ENCODE results near the gene NPAS3.

Gene NPAS3

GRCh38 chr14:33590891-33591630 is 652.4 kb downstream of the NPAS3 start:
- Histone ChIP-seq H3K4me1 (ENCODE audit: low read depth, poor library complexity, severe bottlenecking) (no peaks in the 10 kb centered on the region), H3K79me2 (ENCODE audit: insufficient read depth, low read depth) (no peaks in the 10 kb centered on the region), H3K27me3 (ENCODE audit: insufficient read depth, low read depth) (no peaks in the 10 kb centered on the region), H2AFZ (ENCODE audit: low read depth) (no peak overlapping the region), H3K9ac (no peak overlapping the region), H3K36me3 (ENCODE audit: insufficient read depth) (no peaks in the 10 kb centered on the region), H4K20me1 (ENCODE audit: insufficient read depth) (no peaks in the 10 kb centered on the region), H3K4me2 (no peak overlapping the region), H3K27ac (no peak overlapping the region), H3K4me3 (IDR thresholded peaks at IDR 0.05; ENCODE audit: insufficient read depth, low read depth, low read length) (no peak overlapping the region)
- TF ChIP-seq, protein P1, sequence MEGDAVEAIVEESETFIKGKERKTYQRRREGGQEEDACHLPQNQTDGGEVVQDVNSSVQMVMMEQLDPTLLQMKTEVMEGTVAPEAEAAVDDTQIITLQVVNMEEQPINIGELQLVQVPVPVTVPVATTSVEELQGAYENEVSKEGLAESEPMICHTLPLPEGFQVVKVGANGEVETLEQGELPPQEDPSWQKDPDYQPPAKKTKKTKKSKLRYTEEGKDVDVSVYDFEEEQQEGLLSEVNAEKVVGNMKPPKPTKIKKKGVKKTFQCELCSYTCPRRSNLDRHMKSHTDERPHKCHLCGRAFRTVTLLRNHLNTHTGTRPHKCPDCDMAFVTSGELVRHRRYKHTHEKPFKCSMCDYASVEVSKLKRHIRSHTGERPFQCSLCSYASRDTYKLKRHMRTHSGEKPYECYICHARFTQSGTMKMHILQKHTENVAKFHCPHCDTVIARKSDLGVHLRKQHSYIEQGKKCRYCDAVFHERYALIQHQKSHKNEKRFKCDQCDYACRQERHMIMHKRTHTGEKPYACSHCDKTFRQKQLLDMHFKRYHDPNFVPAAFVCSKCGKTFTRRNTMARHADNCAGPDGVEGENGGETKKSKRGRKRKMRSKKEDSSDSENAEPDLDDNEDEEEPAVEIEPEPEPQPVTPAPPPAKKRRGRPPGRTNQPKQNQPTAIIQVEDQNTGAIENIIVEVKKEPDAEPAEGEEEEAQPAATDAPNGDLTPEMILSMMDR (conservative IDR thresholded peaks at IDR 0.05; ENCODE audit: low read depth, low read length) = no peak

DNA sequence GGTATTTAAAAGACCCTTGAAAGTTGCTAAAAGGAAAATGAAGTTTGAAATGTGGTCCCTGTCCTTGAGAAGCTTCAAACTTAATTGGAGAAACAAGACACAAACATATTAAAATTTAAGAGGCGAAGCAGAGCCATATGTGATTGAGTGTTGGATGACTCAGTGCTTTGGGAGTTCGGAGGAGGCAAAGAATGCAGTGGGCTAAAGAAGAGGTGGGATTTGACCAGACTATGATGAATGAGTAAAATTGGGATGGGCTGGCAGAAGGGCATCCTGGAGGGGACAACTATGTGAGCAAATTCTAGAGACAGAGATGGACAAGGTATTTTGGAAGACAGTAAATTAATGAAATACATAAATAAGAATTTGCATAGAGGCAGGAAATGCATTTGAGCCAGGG is 653.6 kb downstream of the NPAS3 start:
- no peaks in the 10 kb centered on the region for H3K4me1 ChIP-seq (ENCODE audit: low read depth, poor library complexity, severe bottlenecking)
- no peaks in the 10 kb centered on the region for H3K79me2 ChIP-seq (ENCODE audit: insufficient read depth, low read depth)
- no peak overlapping the region for H3K9ac ChIP-seq
- TF ChIP-seq, protein P1 (conservative IDR thresholded peaks at IDR 0.05; ENCODE audit: low read depth, low read length) = no peak
- H3K4me3 ChIP-seq (IDR thresholded peaks at IDR 0.05; ENCODE audit: insufficient read depth, low read depth, low read length) = no peak overlapping the region
- no peaks in the 10 kb centered on the region for H3K36me3 ChIP-seq (ENCODE audit: insufficient read depth)
- H3K4me2 ChIP-seq = no peak overlapping the region
- no peaks in the 10 kb centered on the region for H4K20me1 ChIP-seq (ENCODE audit: insufficient read depth)
- H3K27ac ChIP-seq = no peak overlapping the region
- H2AFZ ChIP-seq (ENCODE audit: low read depth) = no peak overlapping the region
- no peaks in the 10 kb centered on the region for H3K27me3 ChIP-seq (ENCODE audit: insufficient read depth, low read depth)

GRCh38 chr14:33596211-33597080 is 657.8 kb downstream of the NPAS3 start:
- no peak overlapping the region for H3K4me2 ChIP-seq
- H3K36me3 ChIP-seq (ENCODE audit: insufficient read depth) = no peaks in the 10 kb centered on the region
- no peaks in the 10 kb centered on the region for H3K27me3 ChIP-seq (ENCODE audit: insufficient read depth, low read depth)
- H3K9ac ChIP-seq = no peak overlapping the region
- H4K20me1 ChIP-seq (ENCODE audit: insufficient read depth) = no peaks in the 10 kb centered on the region
- TF ChIP-seq, protein P1 (conservative IDR thresholded peaks at IDR 0.05; ENCODE audit: low read depth, low read length) = no peak
- H3K27ac ChIP-seq = no peak overlapping the region
- no peak overlapping the region for H2AFZ ChIP-seq (ENCODE audit: low read depth)
- no peaks in the 10 kb centered on the region for H3K79me2 ChIP-seq (ENCODE audit: insufficient read depth, low read depth)
- H3K4me3 ChIP-seq (IDR thresholded peaks at IDR 0.05; ENCODE audit: insufficient read depth, low read depth, low read length) = no peak overlapping the region
- no peaks in the 10 kb centered on the region for H3K4me1 ChIP-seq (ENCODE audit: low read depth, poor library complexity, severe bottlenecking)

DNA sequence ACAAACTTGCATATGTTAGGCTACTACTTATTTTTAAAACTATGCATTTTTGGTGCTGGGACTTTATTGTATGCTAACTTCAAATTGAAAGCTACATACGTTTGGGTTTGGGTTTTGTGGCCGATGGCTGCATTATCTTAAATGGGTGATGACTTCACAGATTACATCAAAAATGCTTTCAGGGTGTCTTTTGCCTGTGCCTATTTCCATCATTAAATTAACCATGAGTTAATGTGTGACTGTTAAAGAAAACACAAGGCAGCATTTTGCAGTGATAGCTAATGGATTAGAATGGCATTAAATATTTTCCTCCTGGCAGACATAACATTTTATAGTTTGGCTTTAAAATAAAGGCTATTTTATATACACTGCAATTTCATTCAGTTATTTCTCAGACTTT is 659.9 kb downstream of the NPAS3 start:
- no peaks in the 10 kb centered on the region for H3K27me3 ChIP-seq (ENCODE audit: insufficient read depth, low read depth)
- no peaks in the 10 kb centered on the region for H4K20me1 ChIP-seq (ENCODE audit: insufficient read depth)
- H3K79me2 ChIP-seq (ENCODE audit: insufficient read depth, low read depth) = no peaks in the 10 kb centered on the region
- no peak overlapping the region for H2AFZ ChIP-seq (ENCODE audit: low read depth)
- no peak overlapping the region for H3K27ac ChIP-seq
- no peaks in the 10 kb centered on the region for H3K36me3 ChIP-seq (ENCODE audit: insufficient read depth)
- H3K4me2 ChIP-seq = no peak overlapping the region
- no peaks in the 10 kb centered on the region for H3K4me1 ChIP-seq (ENCODE audit: low read depth, poor library complexity, severe bottlenecking)
- H3K4me3 ChIP-seq (IDR thresholded peaks at IDR 0.05; ENCODE audit: insufficient read depth, low read depth, low read length) = no peak overlapping the region
- TF ChIP-seq, protein P1 (conservative IDR thresholded peaks at IDR 0.05; ENCODE audit: low read depth, low read length) = no peak
- H3K9ac ChIP-seq = no peak overlapping the region
